Endothelial cell of umbilical vein (primary cell): ENCODE results near the gene OTOP2. TPM values are rescaled to one million over a fixed set of nuclear protein-coding genes. Genes with fewer than 3 reads are reported as not detected.
"Not testable (repeated sequence)": the region's sequence is repeated elsewhere in the genome, so short reads cannot be mapped to it uniquely, and the experiment has no call there.

ENCODE experiments used
- BruUV-seq: library from RNA; stranded (reverse); fragments of 400-500 nt; replicated peaks from 2 replicates; lab custom pipeline; 2021; lab: Mats Ljungman, UMichigan
- CTCF ChIA-PET: fragments of 300-600, 350-600 bp; sonication (Branson Sonifier 250); formaldehyde crosslinking; loops from one replicate; lab custom pipeline; 2021; ENCODE audit warnings: antibody characterized with exemption, inconsistent platforms; lab: Charles Lee
- POLR2A ChIA-PET: fragments of 300-600, 350-600 bp; sonication (Branson Sonifier 250); formaldehyde crosslinking; loops from one replicate; lab custom pipeline; 2021; ENCODE audit warnings: antibody characterized with exemption, inconsistent platforms; lab: Charles Lee
- DNase-seq: peaks from one replicate; pipeline ENCODE4 v3.0.0-alpha.2; 2011; ENCODE audit warnings: low read depth, low spot score
- FAIRE-seq: peaks from 2 replicates; lab custom pipeline; 2011; peaks lifted over from hg19 to GRCh38; lab: Jason Lieb, UNC
- H2AFZ ChIP-seq: 2 replicates; pipeline ENCODE4 v1.6.0; 2012; ENCODE audit warnings: low read depth, low read length, control low read depth, inconsistent platforms
- H3K27ac ChIP-seq: 2 replicates; pipeline ENCODE4 v1.5.1; 2011; ENCODE audit warnings: low read depth, mild to moderate bottlenecking, control low read depth, low read length, moderate library complexity; ENCODE audit not compliant: insufficient read depth
- H3K27me3 ChIP-seq, 2 experiments: 2 replicates each; pipeline versions ENCODE4 v1.6.0 to v1.6.1; 2011; ENCODE audit warnings: low read length in 2 of 2, mixed read lengths in 1 of 2; ENCODE audit not compliant: control insufficient read depth in 2 of 2, insufficient read depth in 2 of 2
- H3K36me3 ChIP-seq, 2 experiments: 2 replicates in 1 of 2; 3 replicates in 1 of 2; pipeline ENCODE4 v1.5.1; 2011; ENCODE audit warnings: low read length in 2 of 2, mild to moderate bottlenecking in 1 of 2, moderate library complexity in 1 of 2; ENCODE audit not compliant: control insufficient read depth in 2 of 2, insufficient read depth in 2 of 2; ENCODE audit errors: extremely low read depth in 1 of 2
- H3K4me1 ChIP-seq: 3 replicates; pipeline ENCODE4 v1.5.1; 2011; ENCODE audit warnings: mild to moderate bottlenecking, low read length; ENCODE audit not compliant: control insufficient read depth, insufficient read depth; ENCODE audit errors: extremely low read depth
- H3K4me2 ChIP-seq: 2 replicates; pipeline ENCODE4 v1.6.1; 2011; ENCODE audit warnings: low read length, control low read depth, mixed read lengths; ENCODE audit not compliant: insufficient read depth
- H3K4me3 ChIP-seq, 3 experiments: fragments of 200-600 bp in 1 of 3; sonication (generic), shearing (Covaris generic) in 1 of 3; replicated peaks in 1 of 3; 2 replicates each; pipeline ENCODE4 v1.5.1; 2011 to 2016; ENCODE audit warnings: control low read depth in 3 of 3, low read length in 3 of 3, mild to moderate bottlenecking in 2 of 3, inconsistent platforms in 1 of 3, low read depth in 1 of 3, moderate library complexity in 1 of 3; ENCODE audit not compliant: insufficient read depth in 1 of 3
- H3K79me2 ChIP-seq: 2 replicates; pipeline ENCODE4 v1.6.0; 2012; ENCODE audit warnings: low read length, inconsistent platforms; ENCODE audit not compliant: control insufficient read depth, insufficient read depth
- H3K9ac ChIP-seq: replicated peaks from 2 replicates; pipeline ENCODE3; 2011; ENCODE audit warnings: low read length, control low read depth; ENCODE audit not compliant: insufficient read depth; ENCODE audit errors: extremely low read depth
- H3K9me1 ChIP-seq: replicated peaks from 3 replicates; pipeline ENCODE4 v1.6.0; 2011; ENCODE audit warnings: mild to moderate bottlenecking, low read length; ENCODE audit not compliant: control insufficient read depth, insufficient read depth; ENCODE audit errors: extremely low read depth
- H3K9me3 ChIP-seq: replicated peaks from 2 replicates; pipeline ENCODE4 v1.5.1; 2012; ENCODE audit warnings: low read length, inconsistent platforms; ENCODE audit not compliant: control insufficient read depth, insufficient read depth
- H4K20me1 ChIP-seq: replicated peaks from 2 replicates; pipeline ENCODE3; 2011; ENCODE audit warnings: mild to moderate bottlenecking, low read length; ENCODE audit not compliant: control insufficient read depth, insufficient read depth; ENCODE audit errors: extremely low read depth
- EZH2 ChIP-seq: IDR thresholded peaks from 2 replicates; pipeline ENCODE4 v1.6.1; 2012; ENCODE audit warnings: borderline replicate concordance, low read depth, mild to moderate bottlenecking, moderate library complexity, low read length, inconsistent platforms; ENCODE audit not compliant: severe bottlenecking
- FOS ChIP-seq: IDR thresholded peaks from 2 replicates; pipeline ENCODE4 v1.6.1; 2011; ENCODE audit warnings: mild to moderate bottlenecking, low read length, moderate library complexity, borderline replicate concordance; ENCODE audit not compliant: insufficient read depth
- GATA2 ChIP-seq: IDR thresholded peaks from 2 replicates; pipeline ENCODE4 v1.7.0; 2011; ENCODE audit warnings: low read depth, mild to moderate bottlenecking, moderate library complexity, mixed read lengths, low read length; ENCODE audit not compliant: insufficient read length, insufficient read depth
- JUN ChIP-seq: IDR thresholded peaks from 2 replicates; pipeline ENCODE4 v1.6.1; 2011; ENCODE audit warnings: borderline replicate concordance, low read depth; ENCODE audit not compliant: insufficient read length, insufficient read depth
- MYC ChIP-seq: IDR thresholded peaks from one replicate; pipeline ENCODE4 v1.6.1; 2011; ENCODE audit warnings: mild to moderate bottlenecking, low read depth, low read length
- POLR2A ChIP-seq: IDR thresholded peaks from 2 replicates; pipeline ENCODE4 v1.6.1; 2012; ENCODE audit warnings: low read depth, mild to moderate bottlenecking, control low read depth, low read length
- POLR2AphosphoS5 ChIP-seq: IDR thresholded peaks from 2 replicates; pipeline ENCODE4 v1.6.1; 2012; ENCODE audit warnings: low read depth, mild to moderate bottlenecking, control low read depth, low read length, moderate library complexity; ENCODE audit not compliant: insufficient read depth
- dilution Hi-C: fragments of 300-500 bp; cut with MboI; formaldehyde crosslinking; loops from one replicate; pipeline ENCODE4 v1.15.0; 2019; ENCODE audit warnings: low sequenced_read_pairs; ENCODE audit not compliant: extremely low pct_ligation_motif_present
- intact Hi-C: fragments of 100-400 bp; cut with micrococcal nuclease; formaldehyde crosslinking; loops from one replicate; pipeline ENCODE4 v1.10.0; 2022
- polyA plus RNA-seq, 4 experiments: library from polyadenylated mRNA; depleted of rRNA in 3 of 4; stranded (reverse) in 3 of 4; unstranded in 1 of 4; fragments of >200 nt; gene quantifications; 2 replicates each; pipeline versions ENCODE4 v1.2.1 to v1.2.3, GENCODE V29; 2011 to 2012; ENCODE audit warnings: missing spikeins in 1 of 4
- total RNA-seq: library from RNA; stranded (reverse); gene quantifications from 2 replicates; pipeline ENCODE4 v1.2.3, GENCODE V29; 2021
- TF ChIP-seq, protein P1 (sequence below), 2 donors: IDR thresholded peaks; 1 replicate in 1 of 2; 2 replicates in 1 of 2; pipeline ENCODE4 v1.5.1; 2011; ENCODE audit warnings: low read length in 2 of 2, mild to moderate bottlenecking in 2 of 2, moderate library complexity in 2 of 2, control low read depth in 1 of 2, inconsistent platforms in 1 of 2, low read depth in 1 of 2; ENCODE audit not compliant: insufficient read depth in 1 of 2; ENCODE audit errors: extremely low read depth in 1 of 2
- TF ChIP-seq, protein P2 (sequence below): IDR thresholded peaks from 2 replicates; pipeline ENCODE4 v1.6.1; 2011; ENCODE audit not compliant: insufficient read depth, insufficient read length

OTOP2 gene
- total and polyA plus RNA-seq, 2 donors (not counting 3 experiments of a cell fraction or from before 2014, with no cell fraction given) = not detected

DNA sequence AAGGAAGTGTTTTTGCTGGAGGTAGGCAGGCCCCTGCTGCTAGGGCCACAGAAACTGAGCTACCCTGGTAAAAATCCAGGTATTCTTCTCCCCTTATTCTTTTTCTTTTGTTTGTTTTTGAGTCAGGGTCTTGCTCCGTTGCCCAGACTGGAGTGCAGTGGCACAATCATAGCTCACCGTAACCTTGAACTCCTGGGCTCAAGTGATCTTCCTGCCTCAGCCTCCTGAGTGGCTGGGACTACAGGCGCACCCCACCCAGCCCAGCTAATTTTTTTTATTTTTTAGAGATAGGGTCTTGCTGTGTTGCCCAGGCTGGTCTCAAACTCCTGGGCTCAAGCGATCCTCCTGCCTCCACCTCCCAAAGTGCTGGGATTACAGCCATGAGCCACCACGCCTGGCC is 45.4 kb downstream of the OTOP2 start:
- H2AFZ ChIP-seq, dilution Hi-C loops, FAIRE-seq, H4K20me1 ChIP-seq, H3K79me2 ChIP-seq, H3K4me2 ChIP-seq, H3K27me3 ChIP-seq, H3K9ac ChIP-seq, intact Hi-C loops, DNase-seq, H3K9me1 ChIP-seq, H3K4me3 ChIP-seq, BruUV-seq, H3K27ac ChIP-seq, H3K36me3 ChIP-seq, H3K9me3 ChIP-seq: not testable (repeated sequence)
- H3K4me1 ChIP-seq = peaks cover 17% of the 10 kb centered on the region
- ChIA-PET CTCF (interaction anchor here (0.9 to 6.9 kb wide), 4 partner anchors 8 to 144 kb away, joined by 4 to 63 read pairs (median 10); no protein-coding TSS in a partner anchor), POLR2A (interaction anchor here (0.7 kb wide), 1 partner anchor 86 kb away, joined by 4 read pairs; no protein-coding TSS in a partner anchor)

DNA sequence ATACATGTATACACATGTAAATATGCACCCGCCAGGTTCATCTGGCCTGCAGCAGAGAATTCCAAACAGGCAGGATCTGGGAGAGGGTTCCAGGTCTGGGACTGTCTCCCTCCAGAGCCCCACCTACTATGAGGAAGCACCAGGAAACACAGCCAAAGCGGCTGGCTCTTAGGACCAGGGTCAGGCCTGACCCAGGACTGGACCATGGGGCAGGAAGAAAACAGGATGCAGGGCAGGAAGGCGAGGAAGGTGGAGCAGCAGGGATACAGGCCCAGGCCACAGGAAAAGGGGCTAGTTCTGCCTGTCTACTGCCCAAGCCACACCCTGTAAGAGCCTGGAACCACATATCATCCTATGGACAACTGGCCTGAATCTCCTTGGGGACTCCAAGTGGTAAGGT is 46.3 kb downstream of the OTOP2 start:
- Histone ChIP-seq H3K4me3 (no peak overlapping the region), H3K9me3 (no peaks in the 10 kb centered on the region), H4K20me1 (no peaks in the 10 kb centered on the region), H3K9ac (no peak overlapping the region), H3K4me1 (peaks cover 17% of the 10 kb centered on the region), H3K36me3 (no peaks in the 10 kb centered on the region), H3K27ac (no peak overlapping the region), H3K79me2 (no peaks in the 10 kb centered on the region), H3K4me2 (no peak overlapping the region), H3K9me1 (no peaks in the 10 kb centered on the region), H3K27me3 (peaks cover 5% of the 10 kb centered on the region in 2 experiments), H2AFZ (no peak overlapping the region)
- peak; percentile 24 for DNase-seq
- no TSS peak for BruUV-seq
- intact Hi-C loops (no loop called here), dilution Hi-C loops (no loop called here)
- TF ChIP-seq MYC = no peak
- TF ChIP-seq, protein P1, sequence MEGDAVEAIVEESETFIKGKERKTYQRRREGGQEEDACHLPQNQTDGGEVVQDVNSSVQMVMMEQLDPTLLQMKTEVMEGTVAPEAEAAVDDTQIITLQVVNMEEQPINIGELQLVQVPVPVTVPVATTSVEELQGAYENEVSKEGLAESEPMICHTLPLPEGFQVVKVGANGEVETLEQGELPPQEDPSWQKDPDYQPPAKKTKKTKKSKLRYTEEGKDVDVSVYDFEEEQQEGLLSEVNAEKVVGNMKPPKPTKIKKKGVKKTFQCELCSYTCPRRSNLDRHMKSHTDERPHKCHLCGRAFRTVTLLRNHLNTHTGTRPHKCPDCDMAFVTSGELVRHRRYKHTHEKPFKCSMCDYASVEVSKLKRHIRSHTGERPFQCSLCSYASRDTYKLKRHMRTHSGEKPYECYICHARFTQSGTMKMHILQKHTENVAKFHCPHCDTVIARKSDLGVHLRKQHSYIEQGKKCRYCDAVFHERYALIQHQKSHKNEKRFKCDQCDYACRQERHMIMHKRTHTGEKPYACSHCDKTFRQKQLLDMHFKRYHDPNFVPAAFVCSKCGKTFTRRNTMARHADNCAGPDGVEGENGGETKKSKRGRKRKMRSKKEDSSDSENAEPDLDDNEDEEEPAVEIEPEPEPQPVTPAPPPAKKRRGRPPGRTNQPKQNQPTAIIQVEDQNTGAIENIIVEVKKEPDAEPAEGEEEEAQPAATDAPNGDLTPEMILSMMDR (IDR thresholded peaks at IDR 0.05; ENCODE audit: extremely low read depth in 1 of 2, insufficient read depth in 1 of 2, low read depth in 1 of 2, low read length in 2 of 2) = no peak
- no peak for TF ChIP-seq GATA2
- TF ChIP-seq, protein P2, sequence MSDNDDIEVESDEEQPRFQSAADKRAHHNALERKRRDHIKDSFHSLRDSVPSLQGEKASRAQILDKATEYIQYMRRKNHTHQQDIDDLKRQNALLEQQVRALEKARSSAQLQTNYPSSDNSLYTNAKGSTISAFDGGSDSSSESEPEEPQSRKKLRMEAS = no peak
- TF ChIP-seq FOS = no peak
- TF ChIP-seq POLR2AphosphoS5 = no peak
- no peak for TF ChIP-seq JUN
- no peak for TF ChIP-seq EZH2
- TF ChIP-seq POLR2A = no peak
- ChIA-PET CTCF (interaction anchor here (6.9 kb wide), 1 partner anchor 9 kb away, joined by 63 read pairs; no protein-coding TSS in a partner anchor), POLR2A (no interaction called here)
- FAIRE-seq = peak; percentile 80
